Thyroid gland (tissue), 4 donors: Measurements from ENCODE around the gene PTK7. TPM values are rescaled to one million over a fixed set of nuclear protein-coding genes. Genes with fewer than 3 reads are reported as not detected.

Source experiments
- DNase-seq, 2 donors: peaks; one replicate each; pipeline ENCODE4 v3.0.0-alpha.2; 2019
- H3K27ac ChIP-seq, 3 donors: fragments of 200-600 bp; sonication (generic); 1 replicate in 2 of 3; 2 replicates in 1 of 3; pipeline ENCODE4 v1.5.1; 2016 to 2019; ENCODE audit warnings: mild to moderate bottlenecking in 1 of 3, moderate library complexity in 1 of 3
- H3K27me3 ChIP-seq: fragments of 200-600 bp; sonication (generic); one replicate; pipeline ENCODE4 v1.5.1; 2019
- H3K36me3 ChIP-seq, 2 donors: fragments of 200-600 bp; sonication (generic); one replicate each; pipeline ENCODE4 v1.5.1; 2016 to 2019
- H3K4me1 ChIP-seq, 2 donors: fragments of 200-600 bp; sonication (generic); one replicate each; pipeline ENCODE4 v1.5.1; 2017 to 2019
- H3K4me3 ChIP-seq, 3 donors: fragments of 200-600 bp; sonication (generic); replicated peaks in 1 of 3; 1 replicate in 2 of 3; 2 replicates in 1 of 3; pipeline ENCODE4 v1.5.1; 2016; ENCODE audit warnings: mild to moderate bottlenecking in 1 of 3
- H3K9me3 ChIP-seq: fragments of 200-600 bp; sonication (generic); one replicate; pipeline ENCODE4 v1.5.1; 2017
- POLR2A ChIP-seq, 2 donors: fragments of 450-650 bp; IDR thresholded peaks; one replicate each; pipeline ENCODE4 v1.6.1; 2017; ENCODE audit warnings: antibody characterized with exemption in 2 of 2, mild to moderate bottlenecking in 2 of 2, moderate library complexity in 1 of 2
- WGBS, 2 donors: methylation state at CpG; one replicate each; pipeline ENCODE4 v1.1.5; 2017; 5-methylcytosine and 5-hydroxymethylcytosine counted together
- intact Hi-C: fragments of 100-400 bp; cut with DNase I; formaldehyde crosslinking; loops from one replicate; pipeline ENCODE4 v1.15.1; 2023
- total RNA-seq, 4 donors: library from RNA; depleted of rRNA; stranded (reverse); fragments of >200 nt; gene quantifications; one replicate each; pipeline ENCODE4 v1.2.3, GENCODE V29; 2016
- TF ChIP-seq, protein P1 (sequence below), 6 experiments: fragments of 200-600 bp in 3 of 6; fragments of 450-650 bp in 3 of 6; sonication (generic) in 3 of 6; IDR thresholded peaks; one replicate each; pipeline ENCODE4 v1.5.1; 2016 to 2019; ENCODE audit warnings: antibody characterized with exemption in 6 of 6, mild to moderate bottlenecking in 2 of 6, inconsistent platforms in 1 of 6, moderate library complexity in 1 of 6

Gene PTK7
- total RNA-seq, 4 donors from 2014 or later: 43.8 to 58.9 (median 55.0) TPM

DNA sequence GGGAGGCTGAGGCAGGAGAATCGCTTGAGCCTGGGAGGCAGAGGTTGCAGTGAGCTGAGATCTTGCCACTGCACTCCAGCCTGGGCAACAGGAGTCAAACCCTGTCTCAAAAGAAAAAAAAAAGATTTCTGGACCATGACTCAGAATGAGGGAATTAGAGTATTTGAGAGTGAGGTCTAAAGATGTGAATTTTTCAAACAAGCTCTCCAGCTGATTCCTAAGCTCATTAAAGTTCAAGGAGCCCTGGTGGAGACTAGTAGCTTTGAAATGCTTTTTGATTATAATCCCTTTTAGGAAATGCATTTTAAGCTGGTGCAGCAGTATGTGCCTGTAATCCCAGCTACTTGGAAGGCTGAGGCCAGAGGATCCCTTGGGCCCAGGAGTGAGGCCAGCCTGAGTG is 73.2 kb downstream of the PTK7 start:
- H3K4me3 ChIP-seq: no peak overlapping the region
- intact Hi-C loops: loop anchor here (5.0 kb wide), 1 partner anchor 87 kb away; no protein-coding TSS in a partner anchor
- DNase-seq: no peak
- no peak overlapping the region for H3K27ac ChIP-seq
- H3K36me3 ChIP-seq: no peaks in the 10 kb centered on the region
- peaks cover 0 to 9% of the 10 kb centered on the region in 2 donors for H3K4me1 ChIP-seq
- no peak for TF ChIP-seq POLR2A (IDR thresholded peaks at IDR 0.05)
- TF ChIP-seq, protein P1, sequence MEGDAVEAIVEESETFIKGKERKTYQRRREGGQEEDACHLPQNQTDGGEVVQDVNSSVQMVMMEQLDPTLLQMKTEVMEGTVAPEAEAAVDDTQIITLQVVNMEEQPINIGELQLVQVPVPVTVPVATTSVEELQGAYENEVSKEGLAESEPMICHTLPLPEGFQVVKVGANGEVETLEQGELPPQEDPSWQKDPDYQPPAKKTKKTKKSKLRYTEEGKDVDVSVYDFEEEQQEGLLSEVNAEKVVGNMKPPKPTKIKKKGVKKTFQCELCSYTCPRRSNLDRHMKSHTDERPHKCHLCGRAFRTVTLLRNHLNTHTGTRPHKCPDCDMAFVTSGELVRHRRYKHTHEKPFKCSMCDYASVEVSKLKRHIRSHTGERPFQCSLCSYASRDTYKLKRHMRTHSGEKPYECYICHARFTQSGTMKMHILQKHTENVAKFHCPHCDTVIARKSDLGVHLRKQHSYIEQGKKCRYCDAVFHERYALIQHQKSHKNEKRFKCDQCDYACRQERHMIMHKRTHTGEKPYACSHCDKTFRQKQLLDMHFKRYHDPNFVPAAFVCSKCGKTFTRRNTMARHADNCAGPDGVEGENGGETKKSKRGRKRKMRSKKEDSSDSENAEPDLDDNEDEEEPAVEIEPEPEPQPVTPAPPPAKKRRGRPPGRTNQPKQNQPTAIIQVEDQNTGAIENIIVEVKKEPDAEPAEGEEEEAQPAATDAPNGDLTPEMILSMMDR (IDR thresholded peaks at IDR 0.05): no peak
- 95 to 100% methylated on average over 1 of the region's 1 CpG for WGBS, 2 donors
- H3K9me3 ChIP-seq: no peaks in the 10 kb centered on the region
- H3K27me3 ChIP-seq: no peaks in the 10 kb centered on the region

DNA sequence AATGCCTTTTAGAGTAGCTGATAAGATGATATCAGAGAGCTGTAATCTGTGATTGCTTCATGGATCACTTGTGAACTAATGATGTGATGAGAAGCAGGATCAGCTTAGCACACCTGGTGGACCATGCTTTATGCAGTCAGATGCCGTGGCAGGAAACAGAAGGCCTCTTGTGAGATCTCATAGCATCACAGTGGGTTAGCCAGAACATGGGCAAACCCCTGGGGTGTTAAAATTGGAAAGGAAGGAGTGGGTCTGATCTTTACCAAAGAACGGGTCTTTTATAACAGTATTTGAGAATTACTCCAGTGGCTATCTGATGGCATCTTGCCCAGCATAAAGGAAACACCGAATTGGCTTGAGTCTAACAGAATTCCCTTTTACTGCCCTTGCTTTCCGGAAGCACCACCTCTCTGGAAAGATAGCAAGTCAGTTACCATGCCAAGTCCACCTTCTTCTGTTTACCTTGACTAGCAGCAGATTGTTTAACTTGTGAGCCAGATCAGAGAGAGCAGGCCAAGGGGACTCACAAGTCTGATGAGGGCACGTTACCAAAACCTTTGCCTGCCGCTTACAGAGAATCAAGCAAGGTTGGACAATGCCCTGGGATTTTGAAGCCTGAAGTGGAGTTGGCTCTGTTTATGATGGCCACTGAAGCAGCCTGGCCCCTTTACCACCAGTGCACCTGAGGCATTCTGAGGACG is 74.1 kb downstream of the PTK7 start:
- Histone ChIP-seq H3K27me3 (no peaks in the 10 kb centered on the region), H3K4me3 (no peak overlapping the region), H3K4me1 (peaks cover 0 to 9% of the 10 kb centered on the region in 2 donors), H3K9me3 (no peaks in the 10 kb centered on the region), H3K27ac (peak overlapping the region in 1 of 3 donors; percentile 24), H3K36me3 (no peaks in the 10 kb centered on the region)
- TF ChIP-seq POLR2A (IDR thresholded peaks at IDR 0.05): peak in 1 of 2 donors; percentile 13
- TF ChIP-seq, protein P1 (IDR thresholded peaks at IDR 0.05): no peak
- peak; percentile 38 to 62 for DNase-seq
- intact Hi-C loops: no loop called here
- WGBS, 2 donors: 39 to 50% methylated on average over 7 of the region's 7 CpGs

DNA sequence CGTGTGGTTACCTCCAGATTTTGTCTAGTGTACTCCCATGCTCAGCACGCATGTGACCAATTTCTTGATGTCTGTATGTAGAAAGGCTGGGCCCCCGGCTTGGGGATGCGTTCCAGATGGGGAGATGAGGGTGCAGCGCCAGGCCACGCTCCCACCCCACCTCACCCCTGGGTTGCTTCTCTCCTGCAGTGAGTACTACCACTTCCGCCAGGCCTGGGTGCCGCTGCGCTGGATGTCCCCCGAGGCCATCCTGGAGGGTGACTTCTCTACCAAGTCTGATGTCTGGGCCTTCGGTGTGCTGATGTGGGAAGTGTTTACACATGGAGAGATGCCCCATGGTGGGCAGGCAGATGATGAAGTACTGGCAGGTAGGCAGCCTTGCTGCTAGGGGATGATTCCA is 83.5 kb downstream of the PTK7 start:
- intact Hi-C loops: no loop called here
- TF ChIP-seq, protein P1 (IDR thresholded peaks at IDR 0.05): no peak
- TF ChIP-seq POLR2A (IDR thresholded peaks at IDR 0.05): no peak
- DNase-seq: no peak
- H3K9me3 ChIP-seq: no peaks in the 10 kb centered on the region
- peaks cover 0 to 4% of the 10 kb centered on the region in 2 donors for H3K36me3 ChIP-seq
- WGBS, 2 donors: 95 to 96% methylated on average over 8 to 11 of the region's 11 CpGs
- no peak overlapping the region for H3K27ac ChIP-seq
- no peak overlapping the region for H3K4me3 ChIP-seq
- H3K4me1 ChIP-seq: no peaks in the 10 kb centered on the region
- H3K27me3 ChIP-seq: no peaks in the 10 kb centered on the region

DNA sequence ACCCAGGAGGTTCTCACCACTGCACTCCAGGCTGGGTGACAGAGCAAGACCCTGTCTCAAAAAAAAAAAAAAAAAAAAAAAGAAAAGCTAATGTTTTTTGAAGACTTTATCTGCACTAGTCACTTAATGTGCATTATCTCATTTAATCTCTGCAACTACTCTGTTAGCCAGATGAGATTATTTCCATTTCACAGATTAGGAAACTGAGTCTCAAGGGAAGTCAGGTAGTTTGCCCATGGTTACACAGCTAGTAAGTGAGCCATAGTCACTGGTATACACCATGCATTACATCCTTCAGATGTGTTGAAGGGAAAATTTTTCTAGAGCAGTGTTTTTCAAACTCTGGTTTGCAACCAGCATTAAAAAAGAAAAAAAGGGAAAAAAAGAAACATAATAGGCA is 87.8 kb downstream of the PTK7 start:
- no peaks in the 10 kb centered on the region for H3K27me3 ChIP-seq
- H3K27ac ChIP-seq: no peak overlapping the region
- no peak overlapping the region for H3K4me3 ChIP-seq
- peaks cover 0 to 4% of the 10 kb centered on the region in 2 donors for H3K36me3 ChIP-seq
- TF ChIP-seq POLR2A (IDR thresholded peaks at IDR 0.05): no peak
- no peak for DNase-seq
- intact Hi-C loops: no loop called here
- no peaks in the 10 kb centered on the region for H3K4me1 ChIP-seq
- no peaks in the 10 kb centered on the region for H3K9me3 ChIP-seq

DNA sequence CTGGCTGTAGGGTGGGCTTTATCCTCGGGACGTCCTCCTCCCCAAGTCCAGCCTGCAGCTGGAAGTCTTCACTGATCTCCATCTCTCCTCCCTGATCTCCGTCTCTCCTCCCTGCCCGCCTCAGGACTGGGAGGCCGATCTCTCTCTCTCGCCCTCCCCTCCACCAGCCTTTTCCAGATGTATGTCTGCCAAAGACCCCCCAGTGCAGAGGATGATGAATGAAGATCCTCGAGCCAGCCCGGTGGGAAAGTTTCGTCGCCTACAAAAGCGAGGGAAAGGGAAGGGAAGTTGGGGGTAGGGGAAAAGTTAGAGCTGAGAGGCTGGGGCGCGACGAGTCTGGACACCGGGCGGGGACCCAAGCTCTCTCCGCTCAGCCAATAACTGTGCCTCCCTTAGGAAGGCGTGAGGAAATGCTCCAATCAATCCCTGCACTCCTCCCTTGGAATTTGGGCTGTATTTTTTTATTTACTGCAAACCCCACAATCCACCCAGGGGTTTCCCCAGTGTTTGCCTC is 94.4 kb downstream of the PTK7 start:
- Histone ChIP-seq H3K27ac (peak overlapping the region; percentile 90 to 99 (median 98)), H3K4me1 (peaks cover 25 to 26% of the 10 kb centered on the region in 2 donors), H3K27me3 (no peaks in the 10 kb centered on the region), H3K36me3 (peaks cover under 1 to 4% of the 10 kb centered on the region in 2 donors), H3K4me3 (peak overlapping the region in 2 of 3 donors; percentile 18 to 94), H3K9me3 (no peaks in the 10 kb centered on the region)
- TF ChIP-seq POLR2A (IDR thresholded peaks at IDR 0.05): peak in 1 of 2 donors; percentile 42
- TF ChIP-seq, protein P1 (IDR thresholded peaks at IDR 0.05): no peak
- intact Hi-C loops: no loop called here
- whole genome bisulfite sequencing, 2 donors: 1 to 3% methylated on average over 18 of the region's 18 CpGs
- DNase-seq: peak; percentile 82 to 86
